Astrocyte (in vitro differentiated cells and primary cell): Measurements from ENCODE around the gene MMEL1.

Experiments used
- EZH2 ChIP-seq: IDR thresholded peaks from 2 replicates; pipeline ENCODE4 v1.6.1; 2012; ENCODE audit warnings: mild to moderate bottlenecking, low read length, inconsistent platforms; ENCODE audit not compliant: insufficient read depth
- TF ChIP-seq, protein P1 (sequence below): IDR thresholded peaks from 2 replicates; pipeline ENCODE4 v1.5.1; 2011; ENCODE audit warnings: low read depth, mild to moderate bottlenecking, inconsistent platforms, low read length, moderate library complexity; ENCODE audit not compliant: insufficient read depth

GRCh38 chr1:2640626-2641025, 7.8 kb upstream of the MMEL1 start:
- TF ChIP-seq, protein P1, sequence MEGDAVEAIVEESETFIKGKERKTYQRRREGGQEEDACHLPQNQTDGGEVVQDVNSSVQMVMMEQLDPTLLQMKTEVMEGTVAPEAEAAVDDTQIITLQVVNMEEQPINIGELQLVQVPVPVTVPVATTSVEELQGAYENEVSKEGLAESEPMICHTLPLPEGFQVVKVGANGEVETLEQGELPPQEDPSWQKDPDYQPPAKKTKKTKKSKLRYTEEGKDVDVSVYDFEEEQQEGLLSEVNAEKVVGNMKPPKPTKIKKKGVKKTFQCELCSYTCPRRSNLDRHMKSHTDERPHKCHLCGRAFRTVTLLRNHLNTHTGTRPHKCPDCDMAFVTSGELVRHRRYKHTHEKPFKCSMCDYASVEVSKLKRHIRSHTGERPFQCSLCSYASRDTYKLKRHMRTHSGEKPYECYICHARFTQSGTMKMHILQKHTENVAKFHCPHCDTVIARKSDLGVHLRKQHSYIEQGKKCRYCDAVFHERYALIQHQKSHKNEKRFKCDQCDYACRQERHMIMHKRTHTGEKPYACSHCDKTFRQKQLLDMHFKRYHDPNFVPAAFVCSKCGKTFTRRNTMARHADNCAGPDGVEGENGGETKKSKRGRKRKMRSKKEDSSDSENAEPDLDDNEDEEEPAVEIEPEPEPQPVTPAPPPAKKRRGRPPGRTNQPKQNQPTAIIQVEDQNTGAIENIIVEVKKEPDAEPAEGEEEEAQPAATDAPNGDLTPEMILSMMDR, result no peak
- no peak for TF ChIP-seq EZH2
